Stomach (tissue), 9 donors: Measurements from ENCODE around the gene ERC1. TPM values are rescaled to one million over a fixed set of nuclear protein-coding genes. Genes with fewer than 3 reads are reported as not detected.

Source experiments
- DNase-seq, 2 donors: peaks; one replicate each; pipeline versions ENCODE4 v3.0.0 to v3.0.0-alpha.2; 2013 to 2019
- H3K27ac ChIP-seq, 5 donors: fragments of 200-600 bp in 4 of 5; sonication (generic) in 4 of 5; one replicate each; pipeline ENCODE4 v1.5.1; 2013 to 2019; ENCODE audit warnings: mild to moderate bottlenecking in 1 of 5, moderate library complexity in 1 of 5
- H3K27me3 ChIP-seq, 3 donors: fragments of 200-600 bp; sonication (generic); one replicate each; pipeline ENCODE4 v1.5.1; 2017 to 2019; ENCODE audit warnings: mixed run types in 1 of 3
- H3K36me3 ChIP-seq, 4 donors: fragments of 200-600 bp; sonication (generic); 1 replicate in 3 of 4; 2 replicates in 1 of 4; pipeline ENCODE4 v1.5.1; 2016 to 2019
- H3K4me1 ChIP-seq, 4 donors: fragments of 200-600 bp; sonication (generic); one replicate each; pipeline ENCODE4 v1.5.1; 2016 to 2019
- H3K4me3 ChIP-seq, 4 donors: fragments of 200-600 bp; sonication (generic) in 3 of 4; one replicate each; pipeline ENCODE4 v1.5.1; 2016 to 2019; ENCODE audit warnings: mild to moderate bottlenecking in 1 of 4
- H3K9me3 ChIP-seq, 4 donors: fragments of 200-600 bp; sonication (generic); one replicate each; pipeline ENCODE4 v1.5.1; 2016 to 2019
- EP300 ChIP-seq: sonication (generic); formaldehyde crosslinking; IDR thresholded peaks from one replicate; pipeline ENCODE4 v1.6.1; 2017; ENCODE audit warnings: antibody characterized with exemption
- POLR2A ChIP-seq, 4 donors: fragments of 450-650 bp; IDR thresholded peaks; one replicate each; pipeline ENCODE4 v1.6.1; 2016; ENCODE audit warnings: antibody characterized with exemption in 4 of 4, control low read depth in 2 of 4, mild to moderate bottlenecking in 1 of 4, moderate library complexity in 1 of 4
- POLR2AphosphoS5 ChIP-seq, 3 donors: sonication (generic); formaldehyde crosslinking; IDR thresholded peaks; one replicate each; pipeline ENCODE4 v1.6.1; 2016; ENCODE audit warnings: antibody characterized with exemption in 3 of 3
- WGBS, 5 donors: extraction: QIAGEN DNeasy Blood & Tissue Kit in 3 of 5; methylation state at CpG; one replicate each; pipeline versions ENCODE4 v1.1.5 to v1.1.7; 2013 to 2018; 5-methylcytosine and 5-hydroxymethylcytosine counted together
- intact Hi-C: fragments of 100-400 bp; cut with DNase I; formaldehyde crosslinking; loops from one replicate; pipeline ENCODE4 v1.15.1; 2023; ENCODE audit warnings: low total_unique reads
- polyA plus RNA-seq, 3 donors: library from polyadenylated mRNA; stranded (reverse); fragments of 200-250 nt; gene quantifications; one replicate each; pipeline ENCODE4 v1.2.3, GENCODE V29; 2013
- total RNA-seq, 5 donors: library from RNA; depleted of rRNA; stranded (reverse); fragments of >200 nt; gene quantifications; one replicate each; pipeline versions ENCODE4 v1.1.0 to v1.2.3, GENCODE V29; 2014 to 2016
- TF ChIP-seq, protein P1 (sequence below), 7 experiments: fragments of 450-650 bp in 4 of 7; fragments of 200-600 bp in 3 of 7; sonication (generic) in 3 of 7; IDR thresholded peaks; one replicate each; pipeline ENCODE4 v1.5.1; 2016 to 2019; ENCODE audit warnings: antibody characterized with exemption in 7 of 7, control low read depth in 2 of 7, mild to moderate bottlenecking in 1 of 7
- donor health status: healthy with polysubstance abuse.
- donor health status: Bipolar disorder and iron deficiency.
- donor health status: healthy.

Gene ERC1
- total and polyA plus RNA-seq, 8 donors = 3.8 to 69.4 (median 51.6) TPM

DNA sequence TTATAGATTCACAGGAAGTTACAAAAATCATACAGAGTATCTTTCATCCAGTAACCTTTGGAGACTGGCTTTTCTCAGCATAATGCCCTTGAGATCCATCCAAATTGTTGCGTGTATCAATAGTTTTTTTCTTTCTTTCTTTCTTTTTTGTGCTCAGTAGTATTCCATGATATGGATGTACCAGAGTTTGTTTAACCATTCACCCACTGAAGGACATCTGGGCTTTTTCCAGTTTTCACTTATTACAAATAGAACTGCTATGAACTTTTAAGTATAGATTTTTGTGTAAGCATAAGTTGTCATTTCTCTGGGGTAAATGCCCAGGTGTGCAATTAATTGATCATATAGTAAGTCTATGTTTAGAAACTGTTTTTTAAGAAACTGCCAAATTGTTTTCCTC is 524.0 kb downstream of the ERC1 start:
- intact Hi-C loops = no loop called here
- peaks cover 5 to 15% (median 13%) of the 10 kb centered on the region in 4 donors for H3K4me1 ChIP-seq
- TF ChIP-seq POLR2AphosphoS5 (IDR thresholded peaks at IDR 0.05) = no peak
- no peak for TF ChIP-seq POLR2A (IDR thresholded peaks at IDR 0.05)
- no peak for TF ChIP-seq EP300
- TF ChIP-seq, protein P1, sequence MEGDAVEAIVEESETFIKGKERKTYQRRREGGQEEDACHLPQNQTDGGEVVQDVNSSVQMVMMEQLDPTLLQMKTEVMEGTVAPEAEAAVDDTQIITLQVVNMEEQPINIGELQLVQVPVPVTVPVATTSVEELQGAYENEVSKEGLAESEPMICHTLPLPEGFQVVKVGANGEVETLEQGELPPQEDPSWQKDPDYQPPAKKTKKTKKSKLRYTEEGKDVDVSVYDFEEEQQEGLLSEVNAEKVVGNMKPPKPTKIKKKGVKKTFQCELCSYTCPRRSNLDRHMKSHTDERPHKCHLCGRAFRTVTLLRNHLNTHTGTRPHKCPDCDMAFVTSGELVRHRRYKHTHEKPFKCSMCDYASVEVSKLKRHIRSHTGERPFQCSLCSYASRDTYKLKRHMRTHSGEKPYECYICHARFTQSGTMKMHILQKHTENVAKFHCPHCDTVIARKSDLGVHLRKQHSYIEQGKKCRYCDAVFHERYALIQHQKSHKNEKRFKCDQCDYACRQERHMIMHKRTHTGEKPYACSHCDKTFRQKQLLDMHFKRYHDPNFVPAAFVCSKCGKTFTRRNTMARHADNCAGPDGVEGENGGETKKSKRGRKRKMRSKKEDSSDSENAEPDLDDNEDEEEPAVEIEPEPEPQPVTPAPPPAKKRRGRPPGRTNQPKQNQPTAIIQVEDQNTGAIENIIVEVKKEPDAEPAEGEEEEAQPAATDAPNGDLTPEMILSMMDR (IDR thresholded peaks at IDR 0.05) = no peak
- H3K4me3 ChIP-seq = no peak overlapping the region
- H3K27ac ChIP-seq = no peak overlapping the region
- no peak for DNase-seq
- H3K36me3 ChIP-seq = no peaks in the 10 kb centered on the region
- WGBS, 5 donors = 96 to 100% (median 97%) methylated on average over 1 of the region's 1 CpG
- peaks cover 0 to 21% (median 5%) of the 10 kb centered on the region in 3 donors for H3K27me3 ChIP-seq
- no peaks in the 10 kb centered on the region for H3K9me3 ChIP-seq

- 97 to 100% (median 100%) methylated on average over 1 of the region's 1 CpG for WGBS, 5 donors
- TF ChIP-seq, protein P1 (IDR thresholded peaks at IDR 0.05) = no peak
- TF ChIP-seq POLR2AphosphoS5 (IDR thresholded peaks at IDR 0.05) = no peak
- no peak for TF ChIP-seq EP300
- TF ChIP-seq POLR2A (IDR thresholded peaks at IDR 0.05) = no peak
- DNase-seq = no peak
- H3K27me3 ChIP-seq = peaks cover 0 to 25% (median 5%) of the 10 kb centered on the region in 3 donors
- peaks cover 5 to 15% (median 13%) of the 10 kb centered on the region in 4 donors for H3K4me1 ChIP-seq
- no peaks in the 10 kb centered on the region for H3K36me3 ChIP-seq
- intact Hi-C loops = no loop called here
- no peak overlapping the region for H3K4me3 ChIP-seq
- no peaks in the 10 kb centered on the region for H3K9me3 ChIP-seq
- no peak overlapping the region for H3K27ac ChIP-seq
Measured at GRCh38 chr12:1515428-1515827, 524.4 kb downstream of the ERC1 start.

DNA sequence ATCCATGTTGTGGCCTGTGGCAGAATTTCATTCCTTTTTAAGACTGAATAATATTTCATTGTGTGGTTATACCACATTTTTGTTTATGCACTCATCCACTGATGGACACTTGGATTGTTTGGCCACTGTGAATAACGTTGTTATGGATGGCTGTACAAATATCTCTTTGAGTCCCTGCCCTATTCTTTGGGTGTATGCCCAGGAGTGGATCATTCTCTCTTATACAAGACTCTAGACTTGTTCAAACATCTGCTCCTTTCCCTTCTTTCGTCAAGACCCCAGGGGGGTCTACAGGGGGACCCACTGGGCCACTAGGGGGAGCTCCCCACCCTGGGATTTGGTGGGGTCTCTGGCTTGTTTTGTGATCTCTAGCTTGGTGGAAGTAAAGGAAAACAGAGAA is 526.0 kb downstream of the ERC1 start:
- DNase-seq = no peak
- TF ChIP-seq, protein P1 (IDR thresholded peaks at IDR 0.05) = peak in 1 of 7 experiments; percentile 22
- no peak for TF ChIP-seq POLR2A (IDR thresholded peaks at IDR 0.05)
- no peak for TF ChIP-seq EP300
- no peak for TF ChIP-seq POLR2AphosphoS5 (IDR thresholded peaks at IDR 0.05)
- Histone ChIP-seq H3K36me3 (no peaks in the 10 kb centered on the region), H3K9me3 (no peaks in the 10 kb centered on the region), H3K4me3 (no peak overlapping the region), H3K4me1 (peaks cover 5 to 15% (median 13%) of the 10 kb centered on the region in 4 donors), H3K27me3 (peaks cover 0 to 31% (median 5%) of the 10 kb centered on the region in 3 donors), H3K27ac (no peak overlapping the region)
- intact Hi-C loops = no loop called here
- 20 to 32% (median 25%) methylated on average over 2 of the region's 2 CpGs for WGBS, 5 donors

DNA sequence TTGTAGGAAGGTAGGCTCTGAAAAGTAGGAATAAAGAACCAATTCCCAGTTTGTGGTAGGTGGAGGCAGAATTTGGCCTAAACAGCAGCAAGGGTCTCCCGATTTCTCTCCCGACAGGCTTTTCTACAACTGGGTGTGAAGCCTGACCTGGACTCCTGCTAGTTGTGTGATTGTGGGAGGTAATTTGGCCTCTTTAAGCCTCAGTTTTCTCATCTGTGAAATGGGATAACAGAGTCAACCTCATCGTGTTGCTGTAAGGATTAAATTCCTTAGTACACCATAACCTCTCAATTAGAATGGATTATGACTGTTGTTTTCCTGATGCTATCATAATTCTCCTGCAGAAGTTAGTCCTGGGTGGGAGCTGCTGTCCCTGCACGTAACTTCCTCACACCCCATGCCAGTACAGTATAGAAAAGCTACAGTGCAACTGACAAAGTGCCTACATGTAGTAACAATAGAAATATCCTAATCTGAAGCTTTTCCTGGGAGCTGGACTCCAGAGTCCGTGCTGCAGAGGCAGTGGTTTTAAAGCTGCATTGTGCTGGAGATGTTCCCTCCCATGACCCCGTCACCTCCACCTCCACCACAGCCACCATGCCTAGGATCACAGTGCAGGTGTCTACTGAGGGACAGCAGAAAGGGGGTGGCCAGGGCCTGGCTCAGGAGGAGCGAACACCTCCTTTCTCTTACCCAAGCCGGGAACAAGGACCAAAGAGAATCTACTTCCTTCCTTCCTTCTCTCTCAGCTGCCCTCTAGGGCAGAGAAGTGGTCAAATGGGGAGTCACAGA is 526.9 kb downstream of the ERC1 start:
- 78 to 86% (median 82%) methylated on average over 8 of the region's 8 CpGs for WGBS, 5 donors
- H3K4me3 ChIP-seq = no peak overlapping the region
- H3K36me3 ChIP-seq = no peaks in the 10 kb centered on the region
- no peaks in the 10 kb centered on the region for H3K9me3 ChIP-seq
- H3K4me1 ChIP-seq = peaks cover 5 to 15% (median 13%) of the 10 kb centered on the region in 4 donors
- peaks cover 0 to 31% (median 5%) of the 10 kb centered on the region in 3 donors for H3K27me3 ChIP-seq
- intact Hi-C loops = no loop called here
- TF ChIP-seq EP300 (no peak), POLR2A (IDR thresholded peaks at IDR 0.05) (no peak), POLR2AphosphoS5 (IDR thresholded peaks at IDR 0.05) (no peak)
- TF ChIP-seq, protein P1 (IDR thresholded peaks at IDR 0.05) = no peak
- no peak overlapping the region for H3K27ac ChIP-seq
- no peak for DNase-seq
